CD8-positive, alpha-beta memory T cell (primary cell): ENCODE measurements around the gene CWF19L2. TPM values are rescaled to one million over a fixed set of nuclear protein-coding genes. Genes with fewer than 3 reads are reported as not detected.
"Not testable (repeated sequence)": the region's sequence is repeated elsewhere in the genome, so short reads cannot be mapped to it uniquely, and the experiment has no call there.

Experiments
- CTCF ChIA-PET: fragments of 350-600 bp; sonication (Branson Sonifier 250); formaldehyde crosslinking; loops from one replicate; lab custom pipeline; 2021; ENCODE audit warnings: antibody characterized with exemption; lab: Charles Lee
- POLR2A ChIA-PET: fragments of 350-600 bp; sonication (Branson Sonifier 250); formaldehyde crosslinking; loops from one replicate; lab custom pipeline; 2021; ENCODE audit warnings: antibody characterized with exemption; lab: Charles Lee
- DNase-seq, 5 donors: peaks; one replicate each; pipeline versions ENCODE4 v3.0.0 to v3.0.0-alpha.2; 2020 to 2022; ENCODE audit warnings: mixed read lengths in 1 of 5
- H3K27ac ChIP-seq: one replicate; pipeline ENCODE4 v1.7.0; 2013; ENCODE audit warnings: low read depth, mild to moderate bottlenecking, low read length, moderate library complexity
- H3K27me3 ChIP-seq: 2 replicates; pipeline ENCODE4 v1.7.0; 2013; ENCODE audit warnings: low read length, mild to moderate bottlenecking; ENCODE audit not compliant: insufficient read depth, poor library complexity, severe bottlenecking
- H3K36me3 ChIP-seq: 2 replicates; pipeline ENCODE4 v1.7.0; 2013; ENCODE audit warnings: mild to moderate bottlenecking, low read length, moderate library complexity; ENCODE audit not compliant: insufficient read depth
- H3K4me1 ChIP-seq: 2 replicates; pipeline ENCODE4 v1.7.0; 2013; ENCODE audit warnings: mild to moderate bottlenecking, low read length, moderate library complexity; ENCODE audit not compliant: insufficient read depth
- H3K4me3 ChIP-seq: 2 replicates; pipeline ENCODE4 v1.7.0; 2013; ENCODE audit warnings: mild to moderate bottlenecking, low read length
- H3K9me3 ChIP-seq: 2 replicates; pipeline ENCODE4 v1.7.0; 2013; ENCODE audit warnings: mild to moderate bottlenecking, low read length
- H3K27ac Mint-ChIP-seq, 8 donors: one replicate each; pipeline ENCODE4 v1.8.0; 2020 to 2021; ENCODE audit warnings: mixed read lengths in 8 of 8, mild to moderate bottlenecking in 6 of 8, inconsistent platforms in 3 of 8, moderate library complexity in 3 of 8
- H3K27me3 Mint-ChIP-seq, 2 donors: one replicate each; pipeline ENCODE4 v1.8.0; 2020 to 2021; ENCODE audit warnings: mixed read lengths in 2 of 2, mild to moderate bottlenecking in 1 of 2, moderate library complexity in 1 of 2
- H3K36me3 Mint-ChIP-seq, 3 donors: one replicate each; pipeline ENCODE4 v1.8.0; 2020 to 2021; ENCODE audit warnings: mixed read lengths in 3 of 3, inconsistent platforms in 1 of 3, mild to moderate bottlenecking in 1 of 3
- H3K4me1 Mint-ChIP-seq, 3 donors: one replicate each; pipeline ENCODE4 v1.8.0; 2020 to 2021; ENCODE audit warnings: mixed read lengths in 3 of 3, inconsistent platforms in 1 of 3, mild to moderate bottlenecking in 1 of 3
- H3K4me3 Mint-ChIP-seq, 7 donors: one replicate each; pipeline ENCODE4 v1.8.0; 2020 to 2021; ENCODE audit warnings: mixed read lengths in 7 of 7, mild to moderate bottlenecking in 6 of 7, moderate library complexity in 4 of 7, inconsistent platforms in 2 of 7
- H3K9me3 Mint-ChIP-seq, 5 donors: one replicate each; pipeline ENCODE4 v1.8.0; 2020 to 2022; ENCODE audit warnings: mixed read lengths in 5 of 5, mild to moderate bottlenecking in 3 of 5, moderate library complexity in 2 of 5, inconsistent platforms in 1 of 5
- polyA plus RNA-seq: library from polyadenylated mRNA; unstranded; fragments of 300-500 nt; fragmentation: Illumina TruSeq; gene quantifications from one replicate; pipeline ENCODE4 v1.2.3, GENCODE V29; 2021
- total RNA-seq, 2 experiments: library from RNA; stranded (reverse); gene quantifications; one replicate each; pipeline ENCODE4 v1.2.3, GENCODE V29; 2021

The CWF19L2 gene
- total and polyA plus RNA-seq, 3 experiments from 2014 or later, result 8.0 to 16.5 (median 15.7) TPM

GRCh38 chr11:107390701-107391100, 66.9 kb downstream of the CWF19L2 start:
- H3K9me3 Mint-ChIP-seq, H3K27me3 Mint-ChIP-seq, H3K9me3 ChIP-seq, H3K27ac Mint-ChIP-seq, H3K4me1 ChIP-seq, CTCF ChIA-PET, H3K27ac ChIP-seq, POLR2A ChIA-PET, H3K4me3 ChIP-seq, DNase-seq, H3K27me3 ChIP-seq: not testable (repeated sequence)
- Mint-ChIP-seq H3K4me1 (peaks cover 19 to 24% (median 22%) of the 10 kb centered on the region in 3 donors), H3K36me3 (peaks cover 29 to 71% (median 36%) of the 10 kb centered on the region in 3 donors), H3K4me3 (peak overlapping the region in 1 of 7 donors; percentile 15)
- H3K36me3 ChIP-seq, result peaks cover 16% of the 10 kb centered on the region

GRCh38 chr11:107387666-107388065, 70.0 kb downstream of the CWF19L2 start:
- no peaks in the 10 kb centered on the region for H3K27me3 Mint-ChIP-seq
- no peak for DNase-seq
- Histone ChIP-seq H3K27me3 (no peaks in the 10 kb centered on the region), H3K4me3 (no peak overlapping the region), H3K9me3 (no peaks in the 10 kb centered on the region), H3K27ac (no peak overlapping the region), H3K36me3 (peaks cover 16% of the 10 kb centered on the region), H3K4me1 (peaks cover 8% of the 10 kb centered on the region)
- H3K4me1 Mint-ChIP-seq, result peaks cover 23 to 34% (median 32%) of the 10 kb centered on the region in 3 donors
- peaks cover 29 to 66% (median 32%) of the 10 kb centered on the region in 3 donors for H3K36me3 Mint-ChIP-seq
- H3K4me3 Mint-ChIP-seq, result no peak overlapping the region
- POLR2A ChIA-PET, result no interaction called here
- CTCF ChIA-PET, result no interaction called here
- H3K27ac Mint-ChIP-seq, result peak overlapping the region in 1 of 8 donors; percentile 15
- no peaks in the 10 kb centered on the region for H3K9me3 Mint-ChIP-seq

- no peaks in the 10 kb centered on the region for H3K9me3 Mint-ChIP-seq
- Histone ChIP-seq H3K4me3 (no peak overlapping the region), H3K4me1 (peaks cover 8% of the 10 kb centered on the region), H3K36me3 (peaks cover 3% of the 10 kb centered on the region), H3K27me3 (no peaks in the 10 kb centered on the region), H3K9me3 (no peaks in the 10 kb centered on the region), H3K27ac (no peak overlapping the region)
- H3K4me3 Mint-ChIP-seq, result no peak overlapping the region
- DNase-seq, result no peak
- CTCF ChIA-PET, result no interaction called here
- POLR2A ChIA-PET, result no interaction called here
- no peak overlapping the region for H3K27ac Mint-ChIP-seq
- peaks cover 13 to 57% (median 22%) of the 10 kb centered on the region in 3 donors for H3K36me3 Mint-ChIP-seq
- peaks cover 24 to 38% (median 35%) of the 10 kb centered on the region in 3 donors for H3K4me1 Mint-ChIP-seq
- H3K27me3 Mint-ChIP-seq, result no peaks in the 10 kb centered on the region
Observed at GRCh38 chr11:107385361-107385981, 72.2 kb downstream of the CWF19L2 start.

GRCh38 chr11:107384144-107384852, 73.3 kb downstream of the CWF19L2 start:
- no peak overlapping the region for H3K4me3 ChIP-seq
- ChIA-PET POLR2A (no interaction called here), CTCF (no interaction called here)
- H3K36me3 ChIP-seq, result peaks cover 3% of the 10 kb centered on the region
- Mint-ChIP-seq H3K36me3 (peaks cover 5 to 47% (median 17%) of the 10 kb centered on the region in 3 donors), H3K4me1 (peaks cover 26 to 42% (median 35%) of the 10 kb centered on the region in 3 donors), H3K9me3 (no peaks in the 10 kb centered on the region), H3K4me3 (no peak overlapping the region), H3K27ac (peak overlapping the region in 1 of 8 donors; percentile 42), H3K27me3 (no peaks in the 10 kb centered on the region)
- no peaks in the 10 kb centered on the region for H3K9me3 ChIP-seq
- DNase-seq, result no peak
- H3K27ac ChIP-seq, result no peak overlapping the region
- no peaks in the 10 kb centered on the region for H3K27me3 ChIP-seq
- H3K4me1 ChIP-seq, result peaks cover 8% of the 10 kb centered on the region

- Mint-ChIP-seq H3K36me3 (peaks cover 17 to 22% (median 20%) of the 10 kb centered on the region in 3 donors), H3K9me3 (peaks cover 0 to 7% (median 4%) of the 10 kb centered on the region in 5 donors), H3K27me3 (no peaks in the 10 kb centered on the region), H3K4me3 (no peak overlapping the region), H3K27ac (peak overlapping the region in 2 of 8 donors; percentile 41 to 48), H3K4me1 (peaks cover 17 to 23% (median 18%) of the 10 kb centered on the region in 3 donors)
- ChIA-PET POLR2A (no interaction called here), CTCF (no interaction called here)
- DNase-seq, result no peak
- Histone ChIP-seq H3K36me3 (no peaks in the 10 kb centered on the region), H3K9me3 (no peaks in the 10 kb centered on the region), H3K27ac (no peak overlapping the region), H3K27me3 (no peaks in the 10 kb centered on the region), H3K4me1 (no peaks in the 10 kb centered on the region), H3K4me3 (no peak overlapping the region)
Observed at GRCh38 chr11:107372439-107372838, 85.2 kb downstream of the CWF19L2 start.

GRCh38 chr11:107370390-107370789, 87.2 kb downstream of the CWF19L2 start:
- Mint-ChIP-seq H3K27me3 (no peaks in the 10 kb centered on the region), H3K4me3 (no peak overlapping the region), H3K36me3 (peaks cover 17 to 22% (median 20%) of the 10 kb centered on the region in 3 donors), H3K27ac (peak overlapping the region in 1 of 8 donors; percentile 42), H3K9me3 (peaks cover 0 to 7% (median 4%) of the 10 kb centered on the region in 5 donors), H3K4me1 (peaks cover 17 to 23% (median 18%) of the 10 kb centered on the region in 3 donors)
- H3K36me3 ChIP-seq, result no peaks in the 10 kb centered on the region
- no peaks in the 10 kb centered on the region for H3K9me3 ChIP-seq
- ChIA-PET POLR2A (no interaction called here), CTCF (no interaction called here)
- DNase-seq, result no peak
- H3K27ac ChIP-seq, result no peak overlapping the region
- no peaks in the 10 kb centered on the region for H3K27me3 ChIP-seq
- H3K4me1 ChIP-seq, result no peaks in the 10 kb centered on the region
- H3K4me3 ChIP-seq, result no peak overlapping the region

GRCh38 chr11:107359701-107360100, 97.9 kb downstream of the CWF19L2 start:
- POLR2A ChIA-PET, result no interaction called here
- peaks cover 38 to 58% (median 41%) of the 10 kb centered on the region in 3 donors for H3K36me3 Mint-ChIP-seq

GRCh38 chr11:107357877-107358276, 99.7 kb downstream of the CWF19L2 start:
- CTCF ChIA-PET, result no interaction called here
- no peak overlapping the region for H3K27ac Mint-ChIP-seq
- H3K4me1 Mint-ChIP-seq, result peaks cover 4 to 26% (median 19%) of the 10 kb centered on the region in 3 donors
- DNase-seq, result no peak
- H3K9me3 Mint-ChIP-seq, result peaks cover 0 to 12% (median 3%) of the 10 kb centered on the region in 5 donors
- H3K27ac ChIP-seq, result no peak overlapping the region
- H3K4me3 ChIP-seq, result no peak overlapping the region
- H3K27me3 ChIP-seq, result no peaks in the 10 kb centered on the region
- POLR2A ChIA-PET, result no interaction called here
- H3K36me3 ChIP-seq, result no peaks in the 10 kb centered on the region
- H3K4me3 Mint-ChIP-seq, result no peak overlapping the region
- H3K36me3 Mint-ChIP-seq, result peaks cover 48 to 58% (median 53%) of the 10 kb centered on the region in 3 donors
- no peaks in the 10 kb centered on the region for H3K9me3 ChIP-seq
- H3K27me3 Mint-ChIP-seq, result no peaks in the 10 kb centered on the region
- H3K4me1 ChIP-seq, result no peaks in the 10 kb centered on the region

More at GRCh38 chr11:107359701-107360100, 97.9 kb downstream of the CWF19L2 start:
- CTCF ChIA-PET, result no interaction called here
- Mint-ChIP-seq H3K4me3 (no peak overlapping the region), H3K27ac (no peak overlapping the region), H3K27me3 (no peaks in the 10 kb centered on the region), H3K4me1 (peaks cover 4 to 21% (median 19%) of the 10 kb centered on the region in 3 donors), H3K9me3 (peaks cover 0 to 12% (median 3%) of the 10 kb centered on the region in 5 donors)
- Histone ChIP-seq H3K27ac (no peak overlapping the region), H3K36me3 (no peaks in the 10 kb centered on the region), H3K27me3 (no peaks in the 10 kb centered on the region), H3K4me3 (no peak overlapping the region), H3K9me3 (no peaks in the 10 kb centered on the region), H3K4me1 (no peaks in the 10 kb centered on the region)
- no peak for DNase-seq
